Stimulated activated CD8-positive, alpha-beta memory T cell treated with anti-CD3 and anti-CD28 coated beads, Interleukin-15, amount 100 ng/mL, for 1 hour (primary cell): ENCODE results near the gene PCGF3.
"Not testable (repeated sequence)": the region's sequence is repeated elsewhere in the genome, so short reads cannot be mapped to it uniquely, and the experiment has no call there.

Experiments used
- DNase-seq: peaks from one replicate; pipeline ENCODE4 v3.0.0-alpha.2; 2020; ENCODE audit warnings: low read depth

PCGF3 gene

DNA sequence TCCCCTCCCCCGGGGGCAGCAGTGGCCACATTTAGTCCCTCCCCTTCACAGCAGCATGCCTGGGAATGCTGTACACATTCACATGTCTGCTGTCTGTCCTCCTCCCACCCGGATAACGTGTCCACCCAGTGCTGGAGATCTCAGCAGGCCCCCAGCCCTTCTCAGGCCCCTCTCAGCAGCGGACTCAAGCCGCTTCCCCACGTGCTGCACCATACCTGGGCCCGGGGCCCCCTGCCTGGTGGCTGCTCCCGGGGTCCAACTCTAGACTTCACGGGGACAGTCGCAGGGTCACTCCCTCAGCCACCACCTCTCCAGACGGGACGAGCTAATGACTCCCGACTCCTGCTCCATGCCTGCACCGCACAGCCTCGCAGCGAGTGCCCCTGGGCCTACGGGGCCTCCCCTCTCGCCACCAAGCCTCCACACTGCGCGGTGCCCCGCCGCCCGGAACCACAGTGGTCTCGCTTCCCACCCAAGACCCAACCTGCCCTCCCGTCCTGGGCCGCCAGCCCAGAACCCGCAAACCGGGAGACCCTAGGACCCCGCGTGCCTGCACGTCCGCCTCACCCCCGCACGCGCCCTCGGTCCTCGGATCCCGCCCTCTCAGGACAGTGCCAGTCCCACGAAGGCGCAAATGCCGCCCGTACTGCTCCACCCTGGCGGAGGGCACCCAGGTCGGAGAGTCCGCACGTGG lies 1.3 kb upstream of the PCGF3 start:
- no peak for DNase-seq

GRCh38 chr4:704971-705277 lies 708 bp upstream of the PCGF3 start:
- DNase-seq, result no peak

- DNase-seq, result not testable (repeated sequence)
Observed at GRCh38 chr4:706083-706633, 526 bp downstream of the PCGF3 start.

GRCh38 chr4:706834-707598 lies 1.4 kb downstream of the PCGF3 start:
- DNase-seq, result no peak

DNA sequence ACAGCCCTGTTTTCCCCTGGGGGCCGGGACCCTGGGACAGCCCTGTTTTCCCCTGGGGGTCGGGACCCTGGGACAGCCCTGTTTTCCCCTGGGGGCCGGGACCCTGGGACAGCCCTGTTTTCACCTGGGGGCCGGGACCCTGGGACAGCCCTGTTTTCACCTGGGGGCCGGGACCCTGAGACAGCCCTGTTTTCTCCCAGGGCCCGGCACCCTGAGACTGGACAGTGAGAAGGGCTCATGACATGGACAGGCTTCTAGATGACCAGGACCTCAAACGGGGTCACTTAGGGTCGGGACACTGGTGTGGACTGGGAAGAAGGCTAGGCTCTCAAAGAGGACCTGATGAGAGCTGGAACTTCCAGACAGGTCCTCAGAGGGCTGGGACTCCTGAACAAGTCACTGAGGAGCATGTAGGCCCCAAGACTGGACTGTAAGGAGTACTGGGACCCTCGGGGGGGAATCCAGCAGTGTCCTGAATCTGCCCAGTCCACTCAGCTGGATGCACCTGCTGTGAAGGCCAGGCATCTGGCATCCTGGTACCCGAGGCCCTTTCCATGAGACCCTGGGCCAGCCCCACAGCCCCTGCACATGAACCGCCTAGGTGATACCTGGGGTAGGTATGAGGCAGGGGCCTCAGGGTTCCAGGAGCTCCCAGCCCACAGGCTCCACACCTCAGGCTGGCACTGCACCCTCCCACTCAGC lies 2.4 kb downstream of the PCGF3 start:
- no peak for DNase-seq

DNA sequence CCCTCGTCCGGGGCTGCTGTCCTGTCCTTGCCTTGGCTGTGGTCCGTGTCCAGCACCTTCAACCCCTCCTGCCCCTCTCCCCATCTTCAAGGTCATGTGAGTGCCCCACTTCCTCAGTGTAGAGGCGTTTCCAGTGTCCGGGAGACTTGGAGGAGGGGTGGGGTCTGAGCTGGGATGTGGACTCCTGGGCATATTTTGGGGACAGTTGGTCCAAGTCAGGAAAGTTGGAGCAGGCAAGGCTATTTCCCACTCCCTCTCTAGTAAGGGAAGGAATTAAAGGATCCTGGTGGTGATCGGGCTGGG lies 3.0 kb downstream of the PCGF3 start:
- no peak for DNase-seq

- DNase-seq, result no peak
Observed at GRCh38 chr4:709348-709747, 3.7 kb downstream of the PCGF3 start.

DNA sequence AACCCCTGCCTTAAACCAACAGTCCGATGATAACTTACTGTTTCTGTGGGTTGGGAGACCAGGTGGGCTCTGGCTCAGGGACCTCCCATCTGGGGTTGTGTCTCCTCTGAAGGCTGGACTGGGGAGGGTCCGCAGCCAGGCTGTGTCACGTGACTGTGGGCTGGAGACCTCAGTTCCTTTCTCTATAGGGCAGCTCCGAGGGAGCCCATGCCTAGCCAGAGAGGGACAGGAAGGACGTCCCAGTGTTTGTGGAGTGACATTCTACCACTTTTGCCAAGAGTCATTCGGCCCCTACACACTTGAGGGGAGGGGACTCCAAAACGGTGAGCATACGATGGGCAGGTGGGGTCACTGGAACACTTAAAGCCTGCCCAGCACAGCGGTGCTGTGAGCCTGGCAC lies 4.5 kb downstream of the PCGF3 start:
- DNase-seq, result no peak

DNA sequence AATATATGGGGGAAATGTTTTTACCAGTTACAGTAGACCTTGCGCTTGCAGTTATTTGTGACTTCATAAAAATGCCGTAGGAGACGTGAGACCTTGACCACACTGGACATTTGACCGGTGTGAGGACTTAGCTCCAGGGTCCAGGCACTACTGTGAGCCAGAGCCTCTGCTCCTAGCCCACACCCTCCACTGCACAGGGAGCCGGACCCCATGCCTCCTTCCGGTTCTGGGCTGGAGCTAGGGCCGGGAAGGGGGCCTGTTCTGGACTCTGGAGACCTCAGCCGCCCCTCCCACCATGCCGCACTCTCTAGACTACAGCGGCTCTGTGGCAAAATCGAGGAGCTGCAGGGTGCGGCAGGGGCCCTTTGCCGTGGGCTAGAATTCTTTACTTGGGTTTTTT lies 5.3 kb downstream of the PCGF3 start:
- DNase-seq, result no peak

- DNase-seq, result no peak
Observed at GRCh38 chr4:712093-712492, 6.5 kb downstream of the PCGF3 start.

GRCh38 chr4:712916-713632 lies 7.4 kb downstream of the PCGF3 start:
- DNase-seq, result no peak

- no peak for DNase-seq
Observed at GRCh38 chr4:714087-714486, 8.5 kb downstream of the PCGF3 start.

GRCh38 chr4:717601-718320 lies 12.1 kb downstream of the PCGF3 start:
- DNase-seq, result no peak

DNA sequence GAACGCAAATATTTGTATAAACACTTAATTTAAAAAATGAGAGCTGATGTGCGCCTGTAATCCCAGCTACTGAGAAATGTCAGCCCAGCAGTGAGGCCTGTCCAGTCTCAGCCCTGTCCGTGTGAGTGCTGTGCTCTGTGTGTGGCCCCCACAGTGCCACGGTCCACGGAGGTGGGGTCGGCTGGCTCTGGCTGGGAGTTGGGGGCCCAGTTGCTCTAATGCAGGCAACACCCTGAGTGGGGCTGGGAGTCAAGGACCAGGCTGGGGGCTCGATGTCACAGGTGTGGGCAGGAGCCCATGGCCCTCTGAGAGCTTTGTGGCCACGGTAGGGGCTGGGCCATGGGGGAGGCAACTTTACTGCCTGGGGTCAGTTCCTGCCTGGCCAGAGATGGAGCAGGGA lies 12.8 kb downstream of the PCGF3 start:
- DNase-seq, result no peak

DNA sequence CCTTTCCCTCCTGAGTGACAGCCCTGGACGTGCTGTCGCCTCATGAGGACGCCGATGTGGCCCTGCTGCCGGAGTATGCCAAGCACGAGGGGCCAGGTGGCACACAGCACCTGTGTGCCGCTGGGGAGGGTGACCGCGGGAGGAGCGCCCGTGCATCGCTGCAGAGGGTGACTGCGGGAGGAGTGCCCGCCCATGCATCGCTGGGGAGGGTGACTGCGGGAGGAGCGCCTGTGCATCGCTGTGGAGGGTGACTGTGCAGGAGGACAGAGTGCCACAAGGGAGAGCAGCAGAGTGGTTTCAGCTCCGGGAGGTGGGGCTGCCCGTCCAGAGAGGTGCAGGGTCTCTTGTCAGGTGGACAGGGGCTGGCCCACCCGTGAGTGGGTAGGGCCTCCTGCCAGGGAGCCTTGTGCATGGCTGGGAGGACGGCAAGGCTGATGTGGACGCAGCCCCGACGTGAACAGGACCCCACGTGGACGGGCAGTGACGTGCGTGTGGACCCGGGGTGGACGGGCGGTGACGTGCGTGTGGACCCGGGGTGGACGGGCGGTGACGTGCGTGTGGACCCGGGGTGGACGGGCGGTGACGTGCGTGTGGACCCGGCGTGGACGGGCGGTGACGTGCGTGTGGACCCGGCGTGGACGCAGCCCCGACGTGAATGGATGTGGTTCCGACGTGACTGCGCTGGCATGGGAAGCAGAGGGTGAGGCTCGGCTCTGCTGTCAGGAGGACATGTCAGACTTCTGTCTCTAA lies 14.7 kb downstream of the PCGF3 start:
- no peak for DNase-seq

DNA sequence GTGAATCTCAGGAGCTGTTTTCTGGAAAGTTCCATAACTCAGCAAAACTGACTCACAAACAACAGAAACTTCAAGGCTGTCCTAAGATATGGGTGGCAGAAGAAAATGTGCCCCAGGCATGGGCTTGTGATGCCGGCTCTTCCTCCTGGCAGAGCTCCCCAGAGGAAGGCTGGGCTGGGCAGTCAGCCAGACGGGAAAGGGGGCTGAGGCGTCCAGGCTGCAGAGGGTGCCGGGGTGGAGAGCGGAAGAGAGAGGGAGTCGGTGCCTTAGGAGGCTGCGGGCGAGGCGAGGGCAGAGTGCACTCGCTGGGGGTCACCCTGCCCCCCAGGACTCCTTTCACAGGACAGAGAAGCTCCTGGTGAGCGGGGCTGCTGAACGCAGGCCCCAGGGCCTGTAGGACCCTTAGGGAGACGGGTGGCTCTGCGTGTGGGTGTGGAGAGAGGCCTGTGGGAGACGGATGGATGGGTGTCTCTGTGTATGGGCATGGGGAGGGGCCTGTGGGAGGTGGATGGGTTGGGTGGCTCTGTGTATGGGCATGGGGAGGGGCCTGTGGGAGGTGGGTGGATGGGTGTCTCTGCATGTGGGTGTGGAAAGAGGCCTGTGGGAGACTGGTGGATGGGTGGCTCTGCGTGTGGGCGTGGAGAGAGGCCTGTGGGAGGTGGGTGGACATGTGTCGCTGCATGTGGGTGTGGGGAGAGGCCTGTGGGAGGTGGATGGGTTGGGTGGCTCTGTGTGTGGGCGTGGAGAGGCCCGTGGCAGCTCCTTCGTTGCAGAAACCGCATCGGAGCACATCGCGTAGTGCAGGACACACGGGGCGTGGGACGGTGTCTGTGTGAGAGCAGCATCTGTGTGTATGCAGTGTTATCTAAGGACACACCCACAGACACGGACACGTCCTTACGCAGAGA lies 15.9 kb downstream of the PCGF3 start:
- no peak for DNase-seq

DNA sequence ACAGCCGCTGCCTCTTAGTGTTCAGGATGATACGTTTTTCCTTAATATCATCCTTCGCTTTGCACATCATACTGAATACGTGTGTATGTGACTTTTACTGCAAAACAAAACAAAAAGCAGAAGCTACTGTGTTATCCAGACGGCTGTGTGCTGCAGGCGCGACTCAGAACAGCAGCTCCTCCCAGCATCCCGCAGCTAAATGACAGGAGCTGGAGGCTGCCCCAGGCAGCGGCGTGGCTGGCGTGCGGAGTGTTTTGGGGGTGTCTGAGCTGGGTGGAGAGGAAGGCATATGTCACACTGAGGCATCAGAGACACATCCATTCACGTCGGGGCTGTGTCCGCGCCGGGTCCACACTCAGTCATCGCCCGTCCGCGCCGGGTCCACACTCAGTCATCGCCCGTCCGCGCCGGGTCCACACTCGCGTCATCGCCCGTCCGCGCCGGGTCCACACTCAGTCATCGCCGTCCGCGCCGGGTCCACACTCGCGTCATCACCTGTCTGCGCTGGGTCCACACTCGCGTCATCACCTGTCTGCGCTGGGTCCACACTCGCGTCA lies 16.6 kb downstream of the PCGF3 start:
- DNase-seq, result no peak

DNA sequence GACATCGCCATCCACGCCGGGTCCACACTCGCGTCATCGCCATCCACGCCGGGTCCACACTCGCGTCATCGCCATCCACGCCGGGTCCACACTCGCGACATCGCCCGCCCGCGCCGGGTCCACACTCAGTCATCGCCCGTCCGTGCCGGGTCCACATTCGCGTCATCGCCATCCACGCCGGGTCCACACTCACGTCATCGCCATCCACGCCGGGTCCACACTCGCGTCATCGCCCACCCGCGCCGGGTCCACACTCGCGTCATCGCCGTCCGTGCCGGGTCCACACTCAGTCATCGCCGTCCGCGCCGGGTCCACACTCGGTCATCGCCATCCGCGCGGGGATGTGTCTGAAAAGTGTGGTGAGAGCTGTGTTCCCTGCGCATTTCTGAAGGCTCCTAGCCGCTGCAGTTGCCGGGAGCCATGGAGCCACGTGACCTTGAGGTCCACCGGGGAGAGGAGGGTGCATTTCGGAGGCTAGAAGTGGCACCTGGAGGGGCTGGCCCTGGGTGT lies 17.3 kb downstream of the PCGF3 start:
- DNase-seq, result no peak

- no peak for DNase-seq
Observed at GRCh38 chr4:723751-724530, 18.3 kb downstream of the PCGF3 start.
